PC-3 (cell line): Measurements from ENCODE around the gene NFATC1.

Experiments used
- CTCF ChIP-seq: fragments of 300-600 bp; sonication (generic); conservative IDR thresholded peaks from 2 replicates; pipeline ENCODE4 v1.5.1; 2017; ENCODE audit warnings: antibody characterized with exemption, low read depth, mild to moderate bottlenecking, low read length
- EZH2 ChIP-seq: fragments of 300-600 bp; sonication (generic); IDR thresholded peaks from one replicate; pipeline ENCODE4 v1.6.1; 2017; ENCODE audit warnings: antibody characterized with exemption, mild to moderate bottlenecking, low read length; ENCODE audit not compliant: unreplicated experiment
- EZH2phosphoT487 ChIP-seq: fragments of 300-600 bp; sonication (generic); IDR thresholded peaks from 2 replicates; pipeline ENCODE4 v1.6.1; 2018; ENCODE audit warnings: mild to moderate bottlenecking, antibody characterized with exemption, low read length, borderline replicate concordance

GRCh38 chr18:79438898-79439627 is 43.3 kb downstream of the NFATC1 start:
- TF ChIP-seq CTCF = no peak
- TF ChIP-seq EZH2 = no peak
- TF ChIP-seq EZH2phosphoT487 = no peak
